GM23338 (cell line): ENCODE measurements around the gene CFLAR. TPM values are rescaled to one million over a fixed set of nuclear protein-coding genes. Genes with fewer than 3 reads are reported as not detected.

Experiments used
- ATAC-seq: fragments of 200-7000 bp; cut with Tn5 transposase; 3 replicates; pipeline ENCODE4 v1.9.1; 2020
- DNase-seq: peaks from one replicate; pipeline ENCODE4 v3.0.0-alpha.2; 2015; ENCODE audit warnings: low spot score
- H2AFZ ChIP-seq: fragments of 200-600 bp; sonication (generic); 2 replicates; pipeline ENCODE4 v1.8.0; 2016; ENCODE audit warnings: antibody characterized with exemption, mild to moderate bottlenecking, moderate library complexity
- H3F3A ChIP-seq: fragments of 200-600 bp; sonication (generic); replicated peaks from 2 replicates; pipeline ENCODE4 v1.8.0; 2017; ENCODE audit warnings: antibody characterized with exemption, mixed run types, low read depth
- H3K27ac ChIP-seq: fragments of 200-600 bp; sonication (generic); 2 replicates; pipeline ENCODE4 v1.6.1; 2016; ENCODE audit warnings: low read depth
- H3K27me3 ChIP-seq: fragments of 200-600 bp; sonication (generic); 2 replicates; pipeline ENCODE4 v1.8.0; 2016; ENCODE audit warnings: mild to moderate bottlenecking, mixed run types, moderate library complexity; ENCODE audit not compliant: insufficient read depth
- H3K36me3 ChIP-seq: fragments of 200-600 bp; sonication (generic); 2 replicates; pipeline ENCODE4 v1.8.0; 2016; ENCODE audit warnings: mild to moderate bottlenecking; ENCODE audit not compliant: insufficient read depth
- H3K4me1 ChIP-seq: fragments of 200-600 bp; sonication (generic); 2 replicates; pipeline ENCODE4 v1.8.0; 2016; ENCODE audit warnings: mild to moderate bottlenecking, moderate library complexity; ENCODE audit not compliant: insufficient read depth
- H3K4me2 ChIP-seq: fragments of 200-600 bp; sonication (generic); 2 replicates; pipeline ENCODE4 v1.7.1; 2017; ENCODE audit warnings: mixed run types
- H3K4me3 ChIP-seq: fragments of 200-600 bp; sonication (generic); 2 replicates; pipeline ENCODE4 v1.6.1; 2016; ENCODE audit warnings: mixed run types
- H3K79me2 ChIP-seq: fragments of 200-600 bp; sonication (generic); replicated peaks from 2 replicates; pipeline ENCODE4 v1.8.0; 2017; ENCODE audit warnings: mild to moderate bottlenecking; ENCODE audit not compliant: insufficient read depth
- H3K9me2 ChIP-seq: fragments of 200-600 bp; sonication (generic); 2 replicates; pipeline ENCODE4 v1.8.0; 2017; ENCODE audit not compliant: insufficient read depth
- H4K20me1 ChIP-seq: fragments of 200-600 bp; sonication (generic); replicated peaks from 2 replicates; pipeline ENCODE4 v1.8.0; 2017; ENCODE audit warnings: mild to moderate bottlenecking; ENCODE audit not compliant: insufficient read depth
- H3K27ac Mint-ChIP-seq: 2 replicates; pipeline ENCODE4 v1.8.0; 2020; ENCODE audit warnings: inconsistent platforms, mild to moderate bottlenecking, moderate library complexity, mixed read lengths
- H3K27me3 Mint-ChIP-seq: 3 replicates; pipeline ENCODE4 v1.8.0; 2022; ENCODE audit warnings: low read depth, mild to moderate bottlenecking, moderate library complexity, mixed read lengths, inconsistent platforms; ENCODE audit not compliant: insufficient read depth, poor library complexity
- H3K36me3 Mint-ChIP-seq: 3 replicates; pipeline ENCODE4 v1.8.0; 2021; ENCODE audit warnings: low read depth, mild to moderate bottlenecking, inconsistent platforms, moderate library complexity, mixed read lengths
- H3K4me1 Mint-ChIP-seq: 3 replicates; pipeline ENCODE4 v1.8.0; 2020; ENCODE audit warnings: mild to moderate bottlenecking, inconsistent platforms, mixed read lengths
- H3K4me3 Mint-ChIP-seq: 3 replicates; pipeline ENCODE4 v1.8.0; 2021; ENCODE audit warnings: moderate library complexity, mild to moderate bottlenecking, inconsistent platforms, mixed read lengths
- H3K9me3 Mint-ChIP-seq: 3 replicates; pipeline ENCODE4 v1.8.0; 2020; ENCODE audit warnings: moderate library complexity, mild to moderate bottlenecking, inconsistent platforms, mixed read lengths
- CREB1 ChIP-seq: fragments of 250-450 bp; sonication (Bioruptor Pico); IDR thresholded peaks from 2 replicates; pipeline ENCODE4 v1.5.0; 2020; ENCODE audit warnings: low read depth, mild to moderate bottlenecking, moderate library complexity
- CTCF ChIP-seq, 2 experiments: fragments of 200-600 bp in 1 of 2; sonication (generic) in 1 of 2; conservative IDR thresholded peaks; 2 replicates each; pipeline versions ENCODE4 v1.5.1 to v1.6.1; 2016 to 2017; ENCODE audit warnings: antibody characterized with exemption in 2 of 2, low read depth in 2 of 2, mild to moderate bottlenecking in 2 of 2, moderate library complexity in 1 of 2
- ETS1 ChIP-seq: IDR thresholded peaks from 2 replicates; pipeline ENCODE4 v1.6.1; 2016; ENCODE audit warnings: antibody characterized with exemption
- EZH2 ChIP-seq: fragments of 200-600 bp; sonication (generic); IDR thresholded peaks from one replicate; pipeline ENCODE4 v1.8.0; 2017; ENCODE audit warnings: antibody characterized with exemption, mild to moderate bottlenecking, low read depth; ENCODE audit not compliant: unreplicated experiment
- EZH2phosphoT487 ChIP-seq: fragments of 200-600 bp; sonication (generic); IDR thresholded peaks from one replicate; pipeline ENCODE4 v1.8.1; 2018; ENCODE audit warnings: antibody characterized with exemption; ENCODE audit not compliant: unreplicated experiment
- JUNB ChIP-seq: IDR thresholded peaks from one replicate; pipeline ENCODE4 v1.6.1; 2016; ENCODE audit warnings: antibody characterized with exemption; ENCODE audit not compliant: unreplicated experiment
- NANOG ChIP-seq: IDR thresholded peaks from 2 replicates; pipeline ENCODE4 v1.6.1; 2016; ENCODE audit warnings: antibody characterized with exemption, borderline replicate concordance
- POLR2AphosphoS5 ChIP-seq: IDR thresholded peaks from 2 replicates; pipeline ENCODE4 v1.6.1; 2016; ENCODE audit warnings: antibody characterized with exemption, low read depth
- REST ChIP-seq: IDR thresholded peaks from one replicate; pipeline ENCODE4 v1.6.1; 2018; ENCODE audit warnings: antibody characterized with exemption; ENCODE audit not compliant: unreplicated experiment
- STAT1 ChIP-seq: IDR thresholded peaks from one replicate; pipeline ENCODE4 v1.6.1; 2016; ENCODE audit warnings: antibody characterized with exemption; ENCODE audit not compliant: unreplicated experiment
- ZNF114 ChIP-seq: fragments of 250-450 bp; sonication (Bioruptor Pico); IDR thresholded peaks from 2 replicates; pipeline ENCODE4 v1.5.0; 2020; ENCODE audit warnings: mild to moderate bottlenecking, moderate library complexity
- ZNF331 ChIP-seq: fragments of 250-450 bp; sonication (Bioruptor Pico); IDR thresholded peaks from 2 replicates; pipeline ENCODE4 v1.5.0; 2020; ENCODE audit warnings: low read depth, mild to moderate bottlenecking, moderate library complexity
- ZNF462 ChIP-seq: fragments of 250-450 bp; sonication (Bioruptor Pico); IDR thresholded peaks from 2 replicates; pipeline ENCODE4 v1.5.0; 2020; ENCODE audit warnings: mild to moderate bottlenecking, moderate library complexity
- polyA plus RNA-seq: library from polyadenylated mRNA; unstranded; fragments of >200 nt; fragmentation: Nextera tagmentation; extraction: Ambion mirVana; gene quantifications from 2 replicates; pipeline ENCODE4 v1.2.1, GENCODE V29; 2016
- total RNA-seq: library from RNA; depleted of rRNA; stranded (reverse); fragments of >200 nt; shearing (Covaris generic); gene quantifications from 2 replicates; pipeline ENCODE4 v1.2.3, GENCODE V29; 2014

Gene CFLAR
- total and polyA plus RNA-seq, 2 experiments from 2014 or later, result 10.1 to 15.1 TPM

- H3K4me3 Mint-ChIP-seq, result no peak overlapping the region; the same call in 2 of the 3 replicates
- Histone ChIP-seq H3K4me3 (no peak overlapping the region), H3K4me2 (no peak overlapping the region), H3K27me3 (no peaks in the 10 kb centered on the region), H3K79me2 (no peaks in the 10 kb centered on the region), H3K4me1 (no peaks in the 10 kb centered on the region), H3K9me2 (no peaks in the 10 kb centered on the region), H2AFZ (no peak overlapping the region), H4K20me1 (no peaks in the 10 kb centered on the region), H3K27ac (no peak overlapping the region), H3F3A (no peaks in the 10 kb centered on the region), H3K36me3 (no peaks in the 10 kb centered on the region)
- H3K27me3 Mint-ChIP-seq, result no peaks in the 10 kb centered on the region
- no peaks in the 10 kb centered on the region; the same call in 2 of the 3 replicates for H3K36me3 Mint-ChIP-seq
- peaks cover 6% of the 10 kb centered on the region for H3K4me1 Mint-ChIP-seq
- TF ChIP-seq ZNF462 (CRISPR knock-in tag) (no peak), JUNB (no peak), ZNF114 (CRISPR knock-in tag) (no peak), STAT1 (no peak), NANOG (no peak), ETS1 (no peak), EZH2phosphoT487 (no peak), CREB1 (CRISPR knock-in tag) (no peak), ZNF331 (CRISPR knock-in tag) (no peak), CTCF (conservative IDR thresholded peaks at IDR 0.05; ENCODE audit: low read depth in 2 of 2) (no peak), EZH2 (no peak), REST (no peak), POLR2AphosphoS5 (no peak)
- H3K9me3 Mint-ChIP-seq, result no peaks in the 10 kb centered on the region
- DNase-seq (no peak), ATAC-seq (no peak)
- H3K27ac Mint-ChIP-seq, result no peak overlapping the region
Observed at GRCh38 chr2:201199847-201200246, 83.9 kb downstream of the CFLAR start.
